Ascending aorta (tissue), 2 donors: ENCODE data around the gene DNER. TPM values are rescaled to one million over a fixed set of nuclear protein-coding genes. Genes with fewer than 3 reads are reported as not detected.

Source experiments
- DNase-seq, 2 donors: peaks; one replicate each; pipeline ENCODE4 v3.0.0-alpha.2; 2019; ENCODE audit warnings: low spot score in 2 of 2
- H3K27ac ChIP-seq, 2 donors: fragments of 200-600 bp; sonication (generic); one replicate each; pipeline ENCODE4 v1.5.1; 2016 to 2017; ENCODE audit warnings: mild to moderate bottlenecking in 1 of 2
- H3K27me3 ChIP-seq: fragments of 200-600 bp; sonication (generic); one replicate; pipeline ENCODE4 v1.5.1; 2017
- H3K36me3 ChIP-seq, 2 donors: fragments of 200-600 bp; sonication (generic); one replicate each; pipeline ENCODE4 v1.5.1; 2016
- H3K4me1 ChIP-seq, 2 donors: fragments of 200-600 bp; sonication (generic); one replicate each; pipeline ENCODE4 v1.5.1; 2016 to 2017; ENCODE audit warnings: mild to moderate bottlenecking in 1 of 2
- H3K4me3 ChIP-seq, 2 donors: fragments of 200-600 bp; sonication (generic); one replicate each; pipeline ENCODE4 v1.5.1; 2016 to 2017; ENCODE audit warnings: mild to moderate bottlenecking in 1 of 2
- H3K9me3 ChIP-seq, 2 donors: fragments of 200-600 bp; sonication (generic); one replicate each; pipeline ENCODE4 v1.5.1; 2016
- intact Hi-C: fragments of 100-400 bp; cut with DNase I; formaldehyde crosslinking; loops from one replicate; pipeline ENCODE4 v1.15.1; 2023
- total RNA-seq: library from RNA; depleted of rRNA; stranded (reverse); fragments of >200 nt; gene quantifications from one replicate; pipeline ENCODE4 v1.1.0, GENCODE V29; 2016
- TF ChIP-seq, protein P1 (sequence below), 3 experiments: fragments of 200-600 bp in 2 of 3; fragments of 450-650 bp in 1 of 3; sonication (generic) in 2 of 3; IDR thresholded peaks; one replicate each; pipeline ENCODE4 v1.5.1; 2016 to 2019; ENCODE audit warnings: antibody characterized with exemption in 3 of 3, mild to moderate bottlenecking in 1 of 3, moderate library complexity in 1 of 3

DNER gene
- total RNA-seq, 1 donor from 2014 or later = 1.2 TPM

DNA sequence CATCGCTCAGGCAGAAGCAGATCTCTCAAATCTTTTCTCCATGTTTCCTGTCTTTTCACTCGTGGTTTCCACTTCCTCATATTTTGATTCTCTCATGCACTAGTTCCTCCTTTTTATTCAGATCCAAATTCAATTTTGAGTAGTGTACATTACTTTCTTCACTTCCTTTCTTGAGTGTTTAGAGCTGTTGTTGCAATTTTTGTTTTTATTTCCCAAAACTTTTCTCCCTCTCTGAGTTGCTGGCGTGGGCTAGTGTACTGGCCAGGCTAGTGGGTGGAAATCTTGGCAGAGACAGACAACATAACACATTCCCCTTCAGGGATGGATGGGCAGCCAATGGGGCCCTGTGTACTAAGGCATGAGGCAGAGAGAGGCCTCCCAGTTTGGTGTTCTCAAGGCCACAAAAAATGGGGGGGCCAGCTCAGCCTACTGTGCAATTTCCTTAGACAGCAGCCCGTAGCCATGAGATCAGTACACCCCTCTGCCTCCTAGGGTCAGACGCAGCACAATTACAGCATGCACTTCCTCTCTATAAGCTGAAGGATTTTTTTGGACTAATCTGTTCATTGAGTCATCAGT is 298.1 kb downstream of the DNER start:
- peak overlapping the region; percentile 90 for H3K27ac ChIP-seq
- no peaks in the 10 kb centered on the region for H3K9me3 ChIP-seq
- peaks cover 17 to 60% of the 10 kb centered on the region in 2 donors for H3K4me1 ChIP-seq
- H3K4me3 ChIP-seq = no peak overlapping the region
- no peaks in the 10 kb centered on the region for H3K27me3 ChIP-seq
- TF ChIP-seq, protein P1, sequence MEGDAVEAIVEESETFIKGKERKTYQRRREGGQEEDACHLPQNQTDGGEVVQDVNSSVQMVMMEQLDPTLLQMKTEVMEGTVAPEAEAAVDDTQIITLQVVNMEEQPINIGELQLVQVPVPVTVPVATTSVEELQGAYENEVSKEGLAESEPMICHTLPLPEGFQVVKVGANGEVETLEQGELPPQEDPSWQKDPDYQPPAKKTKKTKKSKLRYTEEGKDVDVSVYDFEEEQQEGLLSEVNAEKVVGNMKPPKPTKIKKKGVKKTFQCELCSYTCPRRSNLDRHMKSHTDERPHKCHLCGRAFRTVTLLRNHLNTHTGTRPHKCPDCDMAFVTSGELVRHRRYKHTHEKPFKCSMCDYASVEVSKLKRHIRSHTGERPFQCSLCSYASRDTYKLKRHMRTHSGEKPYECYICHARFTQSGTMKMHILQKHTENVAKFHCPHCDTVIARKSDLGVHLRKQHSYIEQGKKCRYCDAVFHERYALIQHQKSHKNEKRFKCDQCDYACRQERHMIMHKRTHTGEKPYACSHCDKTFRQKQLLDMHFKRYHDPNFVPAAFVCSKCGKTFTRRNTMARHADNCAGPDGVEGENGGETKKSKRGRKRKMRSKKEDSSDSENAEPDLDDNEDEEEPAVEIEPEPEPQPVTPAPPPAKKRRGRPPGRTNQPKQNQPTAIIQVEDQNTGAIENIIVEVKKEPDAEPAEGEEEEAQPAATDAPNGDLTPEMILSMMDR (IDR thresholded peaks at IDR 0.05) = no peak
- H3K36me3 ChIP-seq = no peaks in the 10 kb centered on the region
- peak; percentile 39 to 92 for DNase-seq
- intact Hi-C loops = loop anchor here (2.0 to 10.0 kb wide), 3 partner anchors 29 to 1541 kb away; partner anchors contain the start of genes DAW1 and PID1

DNA sequence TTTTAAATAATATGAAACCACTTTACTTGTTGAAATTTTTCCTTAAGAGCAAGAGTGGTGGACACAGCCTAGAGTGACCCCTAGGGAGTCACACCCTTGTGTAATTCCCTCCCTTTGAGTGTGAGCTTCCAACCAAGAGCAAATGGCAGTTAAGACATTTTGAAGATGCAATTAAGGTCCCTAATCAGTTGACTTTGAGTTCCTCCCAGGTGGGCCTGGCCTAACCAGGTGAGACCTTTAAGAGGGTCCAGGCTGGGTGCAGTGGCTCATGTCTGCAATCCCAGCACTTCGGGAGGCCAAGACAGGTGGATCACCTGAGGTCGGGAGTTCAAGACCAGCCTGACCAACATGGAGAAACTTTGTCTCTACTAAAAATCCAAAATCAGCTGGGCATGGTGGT is 299.7 kb downstream of the DNER start:
- no peaks in the 10 kb centered on the region for H3K9me3 ChIP-seq
- H3K4me1 ChIP-seq = peaks cover 20 to 62% of the 10 kb centered on the region in 2 donors
- DNase-seq = no peak
- no peaks in the 10 kb centered on the region for H3K36me3 ChIP-seq
- H3K27ac ChIP-seq = peak overlapping the region; percentile 90
- intact Hi-C loops = loop anchor here (5.0 to 10.0 kb wide), 2 partner anchors 142 to 1540 kb away; partner anchors contain the start of genes DAW1 and PID1
- H3K27me3 ChIP-seq = no peaks in the 10 kb centered on the region
- no peak overlapping the region for H3K4me3 ChIP-seq
- TF ChIP-seq, protein P1 (IDR thresholded peaks at IDR 0.05) = no peak

DNA sequence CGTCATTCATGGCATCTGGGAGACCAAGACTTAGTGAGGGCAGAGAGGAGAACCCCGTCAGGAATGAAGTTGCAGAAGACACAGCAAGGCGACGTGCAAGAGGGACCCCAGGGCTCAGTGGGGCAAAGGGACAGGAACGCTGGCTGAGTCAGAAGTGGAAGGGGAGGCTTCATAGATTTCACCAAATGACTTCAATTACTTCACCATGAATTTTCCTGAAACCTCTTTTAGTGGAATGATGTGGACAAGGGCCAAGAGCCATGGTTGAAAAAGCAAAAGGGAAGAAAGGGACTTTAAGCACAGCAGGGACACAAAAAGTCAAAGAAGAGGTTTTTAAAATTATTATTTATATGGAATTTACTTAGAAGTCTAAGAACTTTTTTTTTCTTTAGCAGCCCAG is 301.7 kb downstream of the DNER start:
- no peaks in the 10 kb centered on the region for H3K27me3 ChIP-seq
- H3K4me3 ChIP-seq = no peak overlapping the region
- no peak for DNase-seq
- H3K4me1 ChIP-seq = peaks cover 22 to 63% of the 10 kb centered on the region in 2 donors
- TF ChIP-seq, protein P1 (IDR thresholded peaks at IDR 0.05) = no peak
- intact Hi-C loops = loop anchor here (10.0 kb wide), 1 partner anchor 1538 kb away; the partner anchor contains the start of gene DAW1
- peak overlapping the region; percentile 90 for H3K27ac ChIP-seq
- H3K9me3 ChIP-seq = no peaks in the 10 kb centered on the region
- H3K36me3 ChIP-seq = no peaks in the 10 kb centered on the region

DNA sequence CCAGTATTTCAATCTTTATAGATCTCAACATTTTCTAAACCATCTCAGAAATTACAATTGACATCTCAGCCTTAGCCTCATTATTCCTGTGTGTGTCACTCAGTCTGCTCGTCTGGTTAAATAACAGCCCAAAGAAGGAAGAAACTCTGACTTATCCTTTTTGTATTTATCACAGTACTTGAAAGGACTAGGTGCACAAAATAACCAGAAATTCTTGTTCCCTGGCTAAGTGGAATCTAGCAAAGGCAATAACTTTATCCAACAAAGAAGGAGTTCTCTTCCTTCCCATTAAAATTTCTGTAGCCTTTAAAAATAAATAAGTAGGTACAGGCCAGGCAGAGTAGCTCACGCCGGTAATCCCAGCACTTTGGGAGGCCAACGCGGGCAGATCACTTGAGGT is 303.4 kb downstream of the DNER start:
- Histone ChIP-seq H3K9me3 (no peaks in the 10 kb centered on the region), H3K27me3 (no peaks in the 10 kb centered on the region), H3K4me1 (peaks cover 17 to 60% of the 10 kb centered on the region in 2 donors), H3K4me3 (no peak overlapping the region), H3K27ac (peak overlapping the region; percentile 90), H3K36me3 (no peaks in the 10 kb centered on the region)
- DNase-seq = no peak
- intact Hi-C loops = loop anchor here (10.0 kb wide), 1 partner anchor 1536 kb away; the partner anchor contains the start of gene DAW1
- TF ChIP-seq, protein P1 (IDR thresholded peaks at IDR 0.05) = no peak

DNA sequence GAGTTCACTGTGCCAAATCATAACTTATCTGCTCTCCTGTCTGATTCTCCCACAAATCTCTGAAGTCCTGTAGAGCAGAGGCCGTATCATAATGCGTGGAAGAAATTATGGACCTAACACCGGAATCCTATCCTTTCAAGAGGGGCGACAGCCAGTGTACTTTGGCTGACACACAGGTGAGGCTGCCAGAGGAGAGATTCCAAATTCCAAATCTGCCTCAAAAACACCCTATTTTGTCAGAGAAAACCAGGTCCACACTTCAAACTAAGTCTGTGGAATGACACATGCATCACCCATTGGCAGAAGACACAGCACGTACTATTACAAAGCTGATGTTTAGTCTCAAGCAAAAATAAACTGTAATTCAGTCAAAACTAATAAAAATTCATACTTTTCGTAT is 304.1 kb downstream of the DNER start:
- intact Hi-C loops = loop anchor here (10.0 kb wide), 1 partner anchor 1535 kb away; the partner anchor contains the start of gene DAW1
- no peaks in the 10 kb centered on the region for H3K9me3 ChIP-seq
- TF ChIP-seq, protein P1 (IDR thresholded peaks at IDR 0.05) = no peak
- peaks cover 17 to 56% of the 10 kb centered on the region in 2 donors for H3K4me1 ChIP-seq
- no peak for DNase-seq
- no peaks in the 10 kb centered on the region for H3K36me3 ChIP-seq
- peak overlapping the region in 1 of 2 donors; percentile 52 for H3K4me3 ChIP-seq
- peak overlapping the region; percentile 90 for H3K27ac ChIP-seq
- no peaks in the 10 kb centered on the region for H3K27me3 ChIP-seq
